Gastrocnemius medialis (tissue), 4 donors: ENCODE results near the gene TMEM59L.

ENCODE experiments used
- POLR2A ChIP-seq, 2 donors: fragments of 450-650 bp; IDR thresholded peaks; one replicate each; pipeline ENCODE4 v1.6.1; 2017; ENCODE audit warnings: antibody characterized with exemption in 2 of 2, mild to moderate bottlenecking in 2 of 2, moderate library complexity in 2 of 2
- TF ChIP-seq, protein P1 (sequence below), 5 experiments: fragments of 450-650 bp in 3 of 5; fragments of 200-600 bp in 2 of 5; sonication (generic) in 2 of 5; IDR thresholded peaks in 4 of 5; conservative IDR thresholded peaks in 1 of 5; 1 replicate in 4 of 5; 2 replicates in 1 of 5; pipeline ENCODE4 v1.5.1; 2016 to 2019; ENCODE audit warnings: antibody characterized with exemption in 5 of 5, mild to moderate bottlenecking in 3 of 5, moderate library complexity in 3 of 5

DNA sequence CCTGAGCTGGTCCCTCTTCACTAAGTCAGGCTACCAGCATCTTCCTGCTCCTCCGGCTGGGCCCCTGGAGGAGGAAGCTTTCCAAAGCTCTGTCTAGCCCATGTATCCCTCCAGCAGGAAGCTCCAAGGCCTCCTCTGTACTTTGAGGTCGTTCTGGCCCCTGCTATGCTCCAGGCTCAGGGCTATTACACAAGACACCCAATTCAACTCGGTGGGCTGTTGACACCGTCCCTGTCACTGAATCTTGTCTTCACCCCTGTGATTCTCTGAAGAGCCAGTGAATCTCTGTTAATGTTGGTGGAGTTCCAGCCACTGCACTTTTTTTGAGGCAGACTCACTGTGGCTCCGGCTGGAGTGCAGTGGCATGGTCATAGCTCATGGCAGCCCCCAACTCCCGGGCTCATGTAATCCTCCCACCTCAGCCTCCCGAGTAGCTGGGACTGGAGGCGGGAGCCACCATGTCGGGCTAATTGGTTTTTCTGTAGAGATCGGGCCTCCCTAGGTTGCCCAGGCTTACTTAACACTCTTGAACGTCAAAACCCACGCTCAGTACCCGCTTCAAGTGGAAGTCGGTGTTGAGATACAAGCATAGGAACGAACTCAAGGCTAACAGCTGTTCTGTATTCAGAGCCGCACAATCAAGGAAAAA, 24.6 kb upstream of the TMEM59L start:
- TF ChIP-seq, protein P1, sequence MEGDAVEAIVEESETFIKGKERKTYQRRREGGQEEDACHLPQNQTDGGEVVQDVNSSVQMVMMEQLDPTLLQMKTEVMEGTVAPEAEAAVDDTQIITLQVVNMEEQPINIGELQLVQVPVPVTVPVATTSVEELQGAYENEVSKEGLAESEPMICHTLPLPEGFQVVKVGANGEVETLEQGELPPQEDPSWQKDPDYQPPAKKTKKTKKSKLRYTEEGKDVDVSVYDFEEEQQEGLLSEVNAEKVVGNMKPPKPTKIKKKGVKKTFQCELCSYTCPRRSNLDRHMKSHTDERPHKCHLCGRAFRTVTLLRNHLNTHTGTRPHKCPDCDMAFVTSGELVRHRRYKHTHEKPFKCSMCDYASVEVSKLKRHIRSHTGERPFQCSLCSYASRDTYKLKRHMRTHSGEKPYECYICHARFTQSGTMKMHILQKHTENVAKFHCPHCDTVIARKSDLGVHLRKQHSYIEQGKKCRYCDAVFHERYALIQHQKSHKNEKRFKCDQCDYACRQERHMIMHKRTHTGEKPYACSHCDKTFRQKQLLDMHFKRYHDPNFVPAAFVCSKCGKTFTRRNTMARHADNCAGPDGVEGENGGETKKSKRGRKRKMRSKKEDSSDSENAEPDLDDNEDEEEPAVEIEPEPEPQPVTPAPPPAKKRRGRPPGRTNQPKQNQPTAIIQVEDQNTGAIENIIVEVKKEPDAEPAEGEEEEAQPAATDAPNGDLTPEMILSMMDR (IDR thresholded peaks at IDR 0.05 in 4 of 5, conservative IDR thresholded peaks at IDR 0.05 in 1 of 5), result no peak
- no peak for TF ChIP-seq POLR2A (IDR thresholded peaks at IDR 0.05)
